Measurements from ENCODE around the gene FHOD3. TPM values are rescaled to one million over a fixed set of nuclear protein-coding genes. Genes with fewer than 3 reads are reported as not detected.

Gene FHOD3
- total and polyA plus RNA-seq, 2 of the 8 experiments (the other 6 are each of a cell fraction or from before 2014, with no cell fraction given), result 9.7 to 10.5 TPM

- Histone ChIP-seq H2BK12ac (ENCODE audit: low read depth, low read length) (no peak overlapping the region), H3K79me2 (ENCODE audit: control insufficient read depth in 1 of 2, insufficient read depth in 2 of 2, low read length in 2 of 2) (no peaks in the 10 kb centered on the region), H3K4ac (replicated peaks; ENCODE audit: insufficient read length, low read depth, low read length) (no peak overlapping the region), H2AFZ (ENCODE audit: low read length) (no peak overlapping the region), H3K27me3 (replicated peaks in 1 of 4; ENCODE audit: control insufficient read depth in 3 of 4, extremely low read depth in 1 of 4, insufficient read depth in 3 of 4, low read length in 3 of 4) (no peaks in the 10 kb centered on the region), H4K20me1 (replicated peaks in 1 of 2; ENCODE audit: control insufficient read depth in 1 of 2, insufficient read depth in 2 of 2, low read length in 2 of 2) (no peaks in the 10 kb centered on the region), H3K23ac (ENCODE audit: insufficient read length) (no peak overlapping the region), H3K36me3 (ENCODE audit: control insufficient read depth in 2 of 4, insufficient read depth in 4 of 4, low read length in 3 of 4) (no peaks in the 10 kb centered on the region), H3K56ac (replicated peaks; ENCODE audit: insufficient read length, low read depth, low read length) (no peak overlapping the region), H4K91ac (replicated peaks; ENCODE audit: insufficient read length, low read length) (no peak overlapping the region), H4K5ac (ENCODE audit: insufficient read length, low read depth, low read length) (no peak overlapping the region), H3K4me1 (replicated peaks in 1 of 4; ENCODE audit: control insufficient read depth in 3 of 4, insufficient read depth in 4 of 4, low read length in 3 of 4) (no peaks in the 10 kb centered on the region), H4K8ac (ENCODE audit: extremely low read depth, insufficient read depth, low read length) (no peak overlapping the region), H3K4me2 (ENCODE audit: insufficient read depth in 1 of 2, low read depth in 2 of 2, low read length in 2 of 2) (no peak overlapping the region), H2BK120ac (replicated peaks; ENCODE audit: low read depth, low read length) (no peak overlapping the region), H3K79me1 (ENCODE audit: low read depth, low read length) (no peaks in the 10 kb centered on the region), H3K9me3 (ENCODE audit: insufficient read depth in 2 of 2, low read depth in 1 of 2, low read length in 1 of 2) (no peaks in the 10 kb centered on the region), H3K18ac (ENCODE audit: extremely low read depth, low read length) (no peak overlapping the region), H3K14ac (ENCODE audit: insufficient read length) (no peak overlapping the region), H3K9ac (replicated peaks in 1 of 4; ENCODE audit: extremely low read depth in 1 of 4, low read depth in 3 of 4, low read length in 3 of 4) (no peak overlapping the region), H3K23me2 (ENCODE audit: low read depth, low read length) (peaks cover 2% of the 10 kb centered on the region; the same call in 1 of the 2 replicates), H3K27ac (ENCODE audit: low read depth, low read length) (no peak overlapping the region), H2BK5ac (ENCODE audit: low read depth, low read length) (no peak overlapping the region), H2AK5ac (ENCODE audit: low read depth, low read length) (no peak overlapping the region), H3K4me3 (ENCODE audit: extremely low read depth in 1 of 4, insufficient read depth in 2 of 4, low read depth in 3 of 4, low read length in 4 of 4) (no peak overlapping the region), H2BK15ac (ENCODE audit: low read length) (no peak overlapping the region), H2BK20ac (ENCODE audit: low read length) (no peak overlapping the region)
- ChIA-PET POLR2A (ENCODE audit: partially characterized antibody) (no interaction called here), CTCF (ENCODE audit: partially characterized antibody) (interaction anchor here (0.6 to 3.1 kb wide), 11 partner anchors 12 to 614 kb away, joined by 3 to 17 read pairs (median 4); no protein-coding TSS in a partner anchor)
- no peak for FAIRE-seq
- WGBS, 2 experiments (ENCODE audit: extremely low coverage in 1 of 2, insufficient coverage in 1 of 2, insufficient read length in 1 of 2, insufficient replicate concordance in 2 of 2, low coverage in 1 of 2, low lambda C conversion rate in 2 of 2, missing lambda C conversion rate in 1 of 2), result 90% methylated on average over 3 of the region's 3 CpGs; no CpG with 5 or more reads in 1 of the 2 experiments
- DNase-seq (ENCODE audit: low read depth in 1 of 2, low spot score in 2 of 2), result no peak
- no peak for TF ChIP-seq SP1 (IDR thresholded peaks at IDR 0.05; ENCODE audit: low read depth, low read length)
- TF ChIP-seq BCL11A (IDR thresholded peaks at IDR 0.05; ENCODE audit: low read depth in 2 of 2, low read length in 2 of 2), result no peak
- TF ChIP-seq SIX5 (IDR thresholded peaks at IDR 0.05; ENCODE audit: low read depth, low read length), result no peak
- no peak for TF ChIP-seq RBBP5 (IDR thresholded peaks at IDR 0.05; ENCODE audit: borderline replicate concordance, low read depth, low read length)
- TF ChIP-seq JUN (IDR thresholded peaks at IDR 0.05; ENCODE audit: low read depth, low read length), result no peak
- no peak for TF ChIP-seq SAP30 (IDR thresholded peaks at IDR 0.05; ENCODE audit: insufficient read depth, insufficient replicate concordance, low read length)
- no peak for TF ChIP-seq RNF2 (IDR thresholded peaks at IDR 0.05; ENCODE audit: borderline replicate concordance, low read depth, low read length, missing control alignments, poor library complexity, severe bottlenecking)
- TF ChIP-seq ATF3 (IDR thresholded peaks at IDR 0.05; ENCODE audit: insufficient read depth, low read depth, low read length), result no peak
- no peak for TF ChIP-seq BRCA1 (IDR thresholded peaks at IDR 0.05; ENCODE audit: low read depth, low read length)
- no peak for TF ChIP-seq RAD21 (IDR thresholded peaks at IDR 0.05 in 1 of 2, conservative IDR thresholded peaks at IDR 0.05 in 1 of 2; ENCODE audit: low read depth in 2 of 2, low read length in 2 of 2)
- TF ChIP-seq GABPA (IDR thresholded peaks at IDR 0.05; ENCODE audit: borderline replicate concordance, insufficient read depth, low read length), result no peak
- TF ChIP-seq ASH2L (IDR thresholded peaks at IDR 0.05; ENCODE audit: low read length), result no peak
Observed at GRCh38 chr18:36770315-36770946, 472.9 kb downstream of the FHOD3 start.
